Fibroblast of peridontal ligament (primary cell): Measurements from ENCODE around the gene KRTAP10-2.
"Not testable (repeated sequence)": the region's sequence is repeated elsewhere in the genome, so short reads cannot be mapped to it uniquely, and the experiment has no call there.

ENCODE experiments used
- DNase-seq: peaks from one replicate; pipeline ENCODE4 v3.0.0-alpha.2; 2010; ENCODE audit errors: extremely low read depth

Gene KRTAP10-2

DNA sequence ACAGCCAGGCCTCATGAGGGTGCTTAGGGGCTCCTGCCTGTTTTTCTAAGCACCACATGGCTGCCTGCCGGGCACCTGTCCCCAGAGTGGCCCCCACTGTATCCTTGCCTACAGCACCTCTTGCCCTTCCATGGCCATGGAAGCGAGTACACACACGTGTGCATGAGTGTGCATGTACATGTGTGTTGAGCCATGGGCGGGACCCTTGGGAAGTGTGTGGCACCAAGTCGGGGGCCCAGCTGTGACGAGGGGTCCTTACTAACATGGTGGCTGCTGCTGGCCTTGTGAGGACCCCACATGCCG is 37.1 kb downstream of the KRTAP10-2 start:
- DNase-seq: no peak

DNA sequence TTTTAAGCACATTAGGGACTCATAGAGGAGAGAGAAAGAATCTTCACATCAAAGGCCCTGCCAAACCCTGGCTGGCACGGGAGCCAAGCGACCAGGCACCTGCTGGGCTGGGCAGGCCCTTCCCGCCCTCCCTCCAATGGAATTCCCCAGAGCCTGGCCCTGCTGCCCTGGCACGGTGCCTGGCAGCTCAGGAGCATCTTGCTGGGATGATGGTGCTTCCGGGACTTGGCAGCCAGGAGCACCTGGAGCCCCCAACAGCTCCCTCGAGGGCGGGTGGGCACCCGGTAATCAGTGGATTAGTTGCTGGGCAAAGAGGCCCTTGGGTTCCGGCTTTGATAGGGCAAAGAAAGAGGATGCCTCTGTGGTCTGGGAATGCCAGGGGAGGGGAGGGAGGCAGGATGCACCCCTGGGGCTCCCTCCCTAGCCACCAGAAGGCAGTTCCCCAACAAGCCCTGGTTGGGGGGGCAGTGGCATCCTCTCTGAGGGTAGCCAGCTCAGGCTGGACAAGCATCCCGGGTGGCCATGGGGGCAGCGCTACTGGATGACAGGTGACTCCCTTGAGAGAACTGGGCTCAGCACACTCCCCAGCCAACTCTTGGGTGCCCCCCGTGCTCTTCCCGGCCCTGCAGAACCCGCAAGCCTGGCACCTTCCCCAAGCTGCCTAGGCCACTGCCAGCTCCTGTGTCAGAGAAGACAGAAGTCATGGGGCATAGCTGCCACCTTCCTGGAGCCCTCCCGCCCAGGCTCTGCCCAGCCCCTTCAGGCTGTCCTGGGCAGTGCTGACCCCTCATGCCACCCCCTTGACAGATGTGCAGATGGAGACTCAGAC is 37.7 kb downstream of the KRTAP10-2 start:
- no peak for DNase-seq

DNA sequence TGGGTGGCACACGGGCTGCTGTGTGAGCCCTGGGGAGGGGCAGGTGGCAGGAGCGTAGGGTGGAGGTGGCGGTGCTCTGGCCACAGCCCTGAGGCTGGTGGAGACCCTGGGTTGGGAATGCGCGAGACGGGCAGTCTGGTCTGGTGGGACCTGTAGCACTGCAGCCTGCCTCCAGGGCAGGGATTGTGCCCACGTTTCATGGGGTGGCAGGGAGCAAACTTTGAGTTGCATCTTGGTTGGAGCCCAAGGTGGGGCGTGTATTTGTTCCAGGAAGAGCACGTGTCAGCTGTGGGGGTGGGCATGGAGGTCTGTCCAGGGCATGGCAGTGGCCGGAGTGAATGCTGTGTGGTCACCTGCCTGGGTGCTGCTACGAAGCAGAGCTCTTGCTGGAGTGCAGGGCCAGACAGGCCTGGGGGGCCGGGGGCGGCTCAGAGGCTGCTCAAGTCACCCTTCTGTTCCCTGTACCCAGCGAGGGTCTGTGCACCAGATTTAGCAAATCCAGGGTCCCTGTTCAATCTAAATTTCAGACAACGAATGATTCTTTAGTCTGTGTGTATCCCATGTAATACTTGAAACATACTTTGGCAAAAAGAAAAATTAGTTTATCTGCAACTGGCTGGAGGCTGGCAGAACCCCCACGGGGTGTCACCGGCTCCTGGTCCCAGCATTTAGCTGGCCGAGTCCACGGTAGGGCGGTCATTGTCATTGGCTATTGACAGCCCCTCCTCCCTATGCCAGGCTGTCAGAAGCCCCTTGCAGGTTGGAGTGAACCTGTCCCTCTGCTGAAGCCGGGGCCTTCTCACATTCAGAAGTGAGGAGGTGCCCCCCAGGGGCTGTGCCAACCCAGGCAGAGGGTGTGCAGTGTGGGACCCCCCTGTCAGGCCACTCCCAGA is 38.6 kb downstream of the KRTAP10-2 start:
- no peak for DNase-seq

DNA sequence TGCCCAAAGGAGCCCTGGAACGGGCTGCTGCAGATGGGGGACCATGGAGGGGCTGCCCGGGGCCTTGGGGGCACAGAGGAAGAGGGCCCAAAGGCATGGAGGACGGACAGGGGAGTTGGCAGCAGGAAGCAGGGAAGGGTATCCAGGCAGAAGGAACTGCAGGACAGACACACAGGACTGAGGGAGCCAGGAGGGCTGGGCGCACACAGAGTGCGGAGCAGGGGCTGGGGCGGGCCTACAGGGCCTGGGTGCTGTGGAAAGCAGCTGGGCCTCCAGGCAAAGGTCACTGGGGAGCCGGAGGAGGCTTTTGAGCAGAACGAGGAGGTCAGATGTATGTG is 39.4 kb downstream of the KRTAP10-2 start:
- DNase-seq: no peak

DNA sequence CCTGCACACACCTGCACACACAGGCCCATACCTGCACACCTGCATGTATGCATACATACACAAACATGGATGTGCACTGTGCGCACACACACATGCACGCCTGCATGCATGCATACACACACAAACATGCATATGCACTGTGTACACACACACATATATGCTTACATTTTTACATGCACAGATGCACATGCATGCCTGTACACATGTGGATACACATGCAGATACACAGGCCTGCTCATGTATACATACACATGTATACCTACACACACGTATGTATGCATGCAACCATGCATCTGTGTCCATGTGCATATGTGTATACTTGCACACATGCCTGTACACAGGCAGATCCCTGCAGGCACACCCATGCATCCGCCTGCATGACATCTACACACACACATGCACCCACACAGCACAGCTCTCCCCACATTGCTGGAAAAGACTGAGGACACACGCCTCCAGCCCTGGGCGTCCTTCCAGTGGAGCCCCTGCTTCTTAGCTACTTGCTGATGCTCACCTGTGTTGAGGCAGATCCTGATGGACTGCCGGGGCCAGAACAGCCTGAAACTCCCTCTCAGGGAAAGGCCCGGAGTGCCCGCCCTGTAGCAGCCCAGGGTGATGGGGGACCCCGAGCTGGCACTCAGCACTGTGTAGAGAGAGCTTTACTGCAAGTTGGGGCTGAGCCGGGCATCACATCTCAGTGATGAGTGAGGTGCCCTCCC is 39.9 kb downstream of the KRTAP10-2 start:
- DNase-seq: no peak

DNA sequence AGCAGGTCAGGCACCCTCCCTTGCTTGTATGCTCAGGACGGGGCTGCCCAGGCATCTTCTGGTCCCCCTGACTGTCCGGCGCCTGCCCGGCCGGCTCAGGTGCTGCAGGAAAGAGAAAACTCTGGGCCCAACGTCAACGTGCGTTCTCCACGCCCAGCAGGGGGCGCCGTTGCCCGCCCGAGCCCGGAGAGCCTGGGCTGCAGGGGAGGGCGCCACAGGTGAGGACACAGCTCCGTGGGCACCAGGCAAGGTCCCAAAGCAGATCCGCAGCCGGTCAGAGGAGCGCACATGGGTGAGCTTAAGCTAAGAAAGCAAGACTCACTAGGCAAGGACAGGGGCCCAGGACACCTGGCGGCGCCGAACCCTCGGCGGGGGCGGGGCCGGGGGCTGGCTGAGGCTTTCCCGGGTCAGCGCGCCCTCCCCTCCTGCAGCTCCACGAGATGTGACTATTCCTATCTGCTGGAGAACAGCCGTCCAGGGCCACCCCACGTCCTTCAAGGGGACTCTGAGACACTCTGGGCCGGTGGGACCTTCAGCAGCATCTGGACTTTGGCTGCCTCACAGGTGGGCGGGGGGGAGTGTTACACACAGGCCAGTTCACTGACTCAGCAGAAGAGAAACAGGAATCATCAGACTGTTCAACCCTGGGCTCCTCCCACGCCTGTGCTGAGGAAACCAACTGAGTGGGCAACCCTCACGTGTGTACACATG is 40.6 kb downstream of the KRTAP10-2 start:
- DNase-seq: no peak

DNA sequence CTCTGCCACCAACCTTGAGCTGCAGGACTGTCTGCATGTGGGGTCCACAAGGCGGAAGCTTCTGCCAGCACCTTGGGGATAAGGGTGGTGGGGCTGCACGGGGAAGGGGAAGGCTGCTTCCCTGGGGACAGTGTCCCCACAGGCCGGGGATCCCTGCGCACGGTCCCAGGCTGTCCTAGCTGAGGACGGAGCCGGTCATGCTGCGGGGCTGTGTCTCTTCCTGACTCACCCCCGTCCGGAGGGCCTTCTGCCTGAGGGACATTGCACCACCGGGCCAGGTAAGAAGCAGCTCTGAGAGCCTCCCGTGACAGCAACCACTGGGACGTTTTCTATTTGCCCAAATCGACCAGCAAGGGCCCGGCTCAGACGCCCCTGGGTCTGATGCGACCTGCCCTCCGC is 41.2 kb downstream of the KRTAP10-2 start:
- no peak for DNase-seq

DNA sequence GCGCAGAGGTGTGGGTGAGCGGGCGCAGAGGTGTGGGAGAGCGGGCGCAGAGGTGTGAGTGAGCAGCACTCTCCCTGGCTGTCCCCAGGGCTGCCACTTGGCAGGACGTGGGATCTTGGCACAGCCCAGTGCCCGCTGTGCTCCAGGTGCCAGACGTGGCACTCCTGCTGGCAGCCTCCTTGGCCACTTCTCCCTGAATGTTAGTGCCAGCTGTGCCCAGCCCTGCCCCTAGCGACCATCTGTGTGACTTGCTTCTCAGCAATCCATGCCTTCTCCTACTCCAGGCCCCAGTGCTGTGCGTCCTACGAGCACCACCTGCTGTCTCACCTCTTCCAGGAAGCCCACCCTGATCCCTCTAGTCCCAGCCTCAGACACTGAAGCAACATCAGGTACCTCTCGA is 41.8 kb downstream of the KRTAP10-2 start:
- no peak for DNase-seq

DNA sequence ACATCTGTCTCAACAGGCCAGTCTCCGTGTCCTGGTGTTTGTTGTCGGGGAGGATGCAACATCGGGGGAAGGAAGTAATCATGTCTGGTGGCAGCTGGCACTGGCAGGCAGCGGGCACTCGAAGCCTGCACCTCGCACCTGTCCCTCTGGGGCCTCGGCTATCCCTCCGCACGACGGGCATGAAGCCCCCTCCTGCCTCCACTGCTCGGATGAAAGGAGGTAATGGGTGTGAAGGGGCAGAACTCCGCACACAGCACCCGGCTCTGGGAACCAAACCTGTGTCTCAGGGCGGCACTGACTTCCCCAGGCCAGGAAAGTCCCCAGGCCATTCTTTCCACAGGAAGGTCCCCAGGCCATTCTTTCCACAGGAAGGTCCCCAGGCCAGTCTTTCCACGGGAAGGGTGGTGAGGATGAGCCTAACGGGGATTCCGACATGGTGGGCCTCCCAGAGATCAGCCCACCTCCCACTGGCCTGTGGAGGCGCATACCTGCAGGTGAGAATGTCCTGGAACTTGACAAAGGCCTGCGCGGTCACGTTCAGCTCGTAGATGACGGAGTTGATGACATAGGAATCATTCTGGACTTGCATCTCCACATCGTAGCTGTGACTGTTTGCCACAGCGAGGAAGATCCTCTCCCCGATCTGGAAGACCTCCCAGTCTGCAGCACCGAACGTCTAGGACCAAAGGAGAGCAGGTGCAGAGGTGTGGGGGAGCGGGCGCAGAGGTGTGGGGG is 42.4 kb downstream of the KRTAP10-2 start:
- no peak for DNase-seq

DNA sequence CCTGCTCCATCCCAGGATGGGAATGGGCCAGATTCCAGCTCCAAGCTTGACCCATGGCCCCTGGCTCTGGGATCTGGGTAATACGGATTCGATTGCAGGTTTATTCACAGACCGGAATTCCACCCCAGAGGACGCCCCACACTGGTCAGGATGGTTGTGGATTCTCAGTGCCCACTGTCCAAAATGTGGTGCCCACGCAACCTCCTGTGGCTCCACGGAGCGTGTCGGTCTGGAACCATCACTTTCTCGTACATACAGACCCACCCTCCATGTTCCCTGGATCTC is 42.9 kb downstream of the KRTAP10-2 start:
- no peak for DNase-seq

DNA sequence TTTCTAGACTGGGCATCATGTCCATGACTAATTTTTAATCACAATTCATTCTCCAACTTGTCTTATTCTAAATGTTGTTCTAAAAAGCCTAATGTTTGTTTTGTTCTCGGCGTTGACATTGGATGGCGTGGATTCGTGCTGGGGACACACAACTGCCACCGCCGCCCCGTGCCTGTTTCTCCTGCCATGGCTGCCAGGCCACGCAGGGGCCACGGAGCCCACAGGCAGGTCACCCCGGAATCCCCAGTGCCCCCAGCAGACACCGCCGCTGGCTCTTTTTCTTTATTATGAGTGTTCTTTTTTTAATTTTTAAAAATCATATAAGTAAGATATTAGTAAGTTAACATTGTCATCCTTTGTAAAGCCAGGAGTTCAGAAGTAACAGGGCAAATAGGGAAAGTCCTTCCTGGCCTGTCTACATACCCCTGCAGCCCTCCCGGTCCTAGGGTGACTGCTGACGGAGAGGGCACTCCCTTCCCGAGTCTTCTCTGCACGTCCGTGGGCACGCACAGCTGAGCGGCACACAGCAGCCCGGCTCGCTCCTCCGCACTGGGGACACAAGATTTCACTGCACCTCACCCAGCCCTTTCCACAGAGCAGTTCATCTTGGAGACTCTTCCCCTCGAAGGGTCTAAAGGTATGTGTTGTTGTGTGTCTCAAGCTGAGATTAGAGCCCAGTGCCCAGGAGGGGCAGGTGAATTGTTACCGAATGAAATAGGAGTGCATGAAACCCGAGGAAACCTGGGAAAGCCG is 43.5 kb downstream of the KRTAP10-2 start:
- DNase-seq: no peak

DNA sequence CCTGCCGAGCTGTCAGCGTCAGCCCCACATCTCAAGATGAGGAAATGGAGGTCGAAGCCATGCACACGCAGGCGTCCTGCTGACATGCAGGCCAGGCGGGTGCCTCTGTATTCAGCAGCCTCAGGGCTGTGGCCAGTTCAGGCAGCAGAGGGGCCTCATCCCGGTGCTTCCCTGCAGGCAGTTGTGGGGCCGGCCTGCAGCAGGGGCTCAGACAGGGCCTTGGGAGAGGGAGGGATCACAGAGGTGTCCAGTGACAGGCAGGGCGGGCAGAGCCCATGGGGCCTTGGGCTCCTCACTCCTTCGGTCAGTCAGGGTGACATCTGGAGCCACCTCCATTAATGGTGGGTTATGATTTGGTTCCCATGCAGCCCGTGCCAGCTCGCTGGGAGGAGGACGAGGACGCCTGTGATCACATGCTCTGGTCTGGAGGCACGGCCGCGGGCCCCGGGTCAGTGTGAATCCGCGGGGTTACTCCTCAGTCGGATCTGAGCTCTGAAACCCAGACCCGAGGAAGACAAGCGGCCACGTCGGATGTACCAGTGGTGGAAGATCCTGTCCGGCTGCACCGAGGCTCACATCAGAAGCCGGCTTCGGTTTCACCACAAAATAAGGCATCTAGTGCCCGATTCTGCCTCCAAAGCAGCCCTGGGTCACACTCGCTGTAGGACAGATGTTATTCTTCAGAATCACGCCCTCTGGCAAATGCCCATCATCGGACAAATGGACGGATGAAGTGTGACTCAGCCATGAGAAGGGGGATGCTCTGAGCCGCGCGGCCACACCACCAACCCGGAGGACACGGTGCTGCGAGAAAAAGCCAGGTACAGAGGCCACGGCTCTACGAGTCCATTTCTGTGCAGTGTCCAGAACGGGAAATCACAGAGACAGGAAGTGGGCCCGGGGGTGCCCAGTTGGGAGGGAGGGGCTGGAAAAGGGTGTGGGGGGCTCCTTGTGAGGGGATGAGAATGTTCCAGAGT is 44.7 kb downstream of the KRTAP10-2 start:
- DNase-seq: no peak

DNA sequence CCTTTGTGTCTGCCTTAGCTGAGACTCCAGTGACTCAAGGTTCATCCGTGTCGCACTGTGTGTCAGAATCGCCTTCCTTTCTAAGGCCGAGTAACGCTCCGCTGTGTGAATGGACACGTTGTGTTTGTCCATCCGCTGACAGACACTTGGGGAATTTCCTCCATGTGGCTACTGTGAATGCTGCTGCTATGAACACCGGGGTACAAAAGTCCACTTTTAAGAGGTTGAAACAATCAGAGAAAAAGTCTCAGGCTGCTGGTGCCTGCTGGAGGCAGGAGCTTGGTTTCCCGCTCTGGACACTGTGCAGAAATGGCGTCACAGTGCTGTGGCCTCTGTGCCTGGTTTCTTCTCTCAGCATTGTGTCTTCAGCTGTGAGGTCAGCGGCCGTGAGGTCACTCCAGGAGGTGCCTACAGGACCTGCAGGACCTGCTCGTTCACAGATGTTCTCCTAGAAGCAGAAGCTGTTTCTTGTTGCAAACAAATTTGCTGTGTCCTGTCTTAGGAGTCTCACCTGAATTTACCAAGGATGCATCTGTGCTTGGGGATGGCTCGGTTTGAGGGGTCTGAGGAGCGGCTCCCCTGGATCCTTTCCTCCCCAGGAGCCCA is 45.5 kb downstream of the KRTAP10-2 start:
- no peak for DNase-seq

DNA sequence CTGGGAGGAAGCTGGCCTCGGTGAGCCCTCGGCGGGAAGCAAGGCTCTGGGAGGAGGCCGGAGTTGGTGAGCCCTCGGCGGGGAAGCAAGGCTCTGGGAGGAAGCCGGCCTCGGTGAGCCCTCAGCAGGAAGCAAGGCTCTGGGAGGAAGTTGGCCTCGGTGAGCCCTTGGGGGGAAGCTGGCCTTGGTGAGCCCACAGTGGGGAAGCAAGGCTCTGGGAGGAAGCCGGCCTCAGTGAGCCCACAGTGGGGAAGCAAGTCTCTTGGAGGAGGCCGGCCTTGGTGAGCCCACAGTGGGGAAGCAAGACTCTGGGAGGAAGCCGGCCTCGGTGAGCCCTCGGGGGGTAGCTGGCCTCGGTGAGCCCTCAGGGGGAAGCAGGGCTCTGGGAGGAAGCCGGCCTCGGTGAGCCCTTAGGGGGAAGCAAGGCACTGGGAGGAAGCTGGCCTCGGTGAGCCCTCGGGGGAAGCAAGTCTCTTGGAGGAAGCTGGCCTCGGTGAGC is 47.4 kb downstream of the KRTAP10-2 start:
- DNase-seq: no peak

DNA sequence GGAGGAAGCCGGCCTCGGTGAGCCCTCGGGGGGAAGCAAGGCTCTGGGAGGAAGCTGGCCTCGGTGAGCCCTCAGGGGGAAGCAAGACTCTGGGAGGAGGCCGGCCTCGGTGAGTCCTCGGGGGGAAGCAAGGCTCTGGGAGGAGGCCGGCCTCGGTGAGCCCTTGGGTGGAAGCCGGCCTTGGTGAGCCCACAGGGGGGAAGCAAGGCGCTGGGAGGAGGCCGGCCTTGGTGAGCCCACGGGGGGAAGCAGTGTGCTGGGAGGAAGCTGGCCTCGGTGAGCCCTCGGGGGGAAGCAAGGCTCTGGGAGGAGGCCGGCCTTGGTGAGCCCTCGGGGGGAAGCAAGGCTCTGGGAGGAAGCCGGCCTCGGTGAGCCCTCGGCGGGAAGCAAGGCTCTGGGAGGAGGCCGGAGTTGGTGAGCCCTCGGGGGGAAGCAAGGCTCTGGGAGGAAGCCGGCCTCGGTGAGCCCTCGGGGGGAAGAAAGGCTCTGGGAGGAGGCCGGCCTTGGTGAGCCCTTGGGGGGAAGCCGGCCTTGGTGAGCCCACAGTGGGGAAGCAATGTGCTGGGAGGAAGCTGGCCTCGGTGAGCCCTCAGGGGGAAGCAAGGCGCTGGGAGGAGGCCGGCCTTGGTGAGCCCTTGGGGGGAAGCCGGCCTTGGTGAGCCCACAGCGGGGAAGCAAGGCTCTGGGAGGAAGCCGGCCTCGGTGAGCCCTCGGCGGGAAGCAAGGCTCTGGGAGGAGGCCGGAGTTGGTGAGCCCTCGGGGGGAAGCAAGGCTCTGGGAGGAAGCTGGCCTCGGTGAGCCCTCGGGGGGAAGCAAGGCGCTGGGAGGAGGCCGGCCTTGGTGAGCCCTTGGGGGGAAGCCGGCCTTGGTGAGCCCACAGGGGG is 48.1 kb downstream of the KRTAP10-2 start:
- DNase-seq: not testable (repeated sequence)

DNA sequence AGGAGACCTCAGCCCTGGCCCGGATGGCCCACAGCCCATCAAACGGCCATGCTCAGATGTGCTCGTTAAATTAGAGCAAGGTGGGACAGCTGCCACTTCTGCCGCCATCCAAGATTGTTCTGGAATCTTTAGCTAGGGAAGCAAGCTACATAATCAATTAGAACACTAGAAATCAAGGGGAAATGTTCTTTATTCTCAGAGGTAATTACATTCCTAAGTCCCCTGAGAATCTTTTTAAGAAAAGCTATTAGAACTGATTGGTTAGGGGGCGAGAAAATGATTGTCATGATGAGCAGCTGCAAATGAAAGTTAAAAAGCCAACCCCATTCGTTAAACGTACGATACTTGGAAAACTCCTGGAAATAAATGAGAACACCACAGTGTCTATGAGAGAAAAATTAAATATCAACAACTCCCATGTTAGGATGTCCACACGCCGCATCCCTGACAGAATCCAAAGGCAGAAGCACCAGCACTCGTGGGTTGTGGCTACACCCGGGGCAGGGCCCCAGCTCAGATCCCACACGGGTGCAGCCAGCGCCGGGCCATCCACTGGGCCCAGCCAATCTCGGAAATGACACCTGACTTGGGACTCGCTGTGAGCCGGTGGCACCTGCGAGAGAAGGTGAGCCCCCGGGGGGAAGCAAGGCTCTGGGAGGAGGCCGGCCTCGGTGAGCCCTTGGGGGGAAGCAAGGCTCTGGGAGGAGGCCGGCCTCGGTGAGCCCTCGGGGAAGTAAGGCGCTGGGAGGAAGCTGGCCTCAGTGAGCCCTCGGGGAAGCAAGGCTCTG is 48.9 kb downstream of the KRTAP10-2 start:
- DNase-seq: no peak
